SK-N-MC (cell line): ENCODE results near the gene CYP21A2.

Experiments used
- EZH2 ChIP-seq: fragments of 200-600 bp; sonication (generic); IDR thresholded peaks from one replicate; pipeline ENCODE4 v1.6.1; 2017; ENCODE audit warnings: antibody characterized with exemption
- POLR2AphosphoS5 ChIP-seq: IDR thresholded peaks from 2 replicates; pipeline ENCODE4 v1.6.1; 2012; ENCODE audit warnings: mild to moderate bottlenecking, low read depth, low read length, borderline replicate concordance

- no peak for TF ChIP-seq POLR2AphosphoS5
- no peak for TF ChIP-seq EZH2
Observed at GRCh38 chr6:32057966-32058365, 19.8 kb downstream of the CYP21A2 start.
